ENCODE measurements around the gene MRPS18C. TPM values are rescaled to one million over a fixed set of nuclear protein-coding genes. Genes with fewer than 3 reads are reported as not detected.
A peak's percentile ranks its signal among the peaks of the same experiment; 100 is the strongest.
"Not testable (repeated sequence)": the region's sequence is repeated elsewhere in the genome, so short reads cannot be mapped to it uniquely, and the experiment has no call there.

Gene MRPS18C
- total RNA-seq, 2 experiments from 2014 or later = 53.9 to 64.4 TPM

DNA sequence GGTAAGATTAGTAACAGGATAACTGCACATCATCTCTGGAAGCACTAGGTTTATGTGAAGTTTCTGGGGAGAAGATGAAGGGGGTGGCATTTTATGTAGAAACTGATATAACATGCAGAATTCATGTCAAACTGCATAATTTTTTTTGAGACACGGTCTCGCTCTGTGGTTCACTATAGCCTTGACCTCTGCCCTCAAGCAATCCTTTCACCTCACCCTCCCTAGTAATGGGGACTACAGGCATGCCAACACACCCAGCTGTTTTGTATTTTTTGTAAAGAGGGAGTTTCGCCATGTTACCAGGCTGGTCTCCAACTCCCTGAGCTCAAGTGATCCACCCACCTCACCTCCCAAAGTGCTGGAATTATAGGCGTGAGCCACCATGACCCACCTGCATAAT is 17.6 kb downstream of the MRPS18C start:
- CTCF ChIA-PET = no interaction called here
- Mint-ChIP-seq H3K27me3 (no peaks in the 10 kb centered on the region), H3K4me1 (peaks cover 7% of the 10 kb centered on the region), H3K36me3 (peaks cover 22% of the 10 kb centered on the region), H3K9me3 (ENCODE audit: low read depth) (no peaks in the 10 kb centered on the region), H3K27ac (no peak overlapping the region), H3K4me3 (no peak overlapping the region)
- DNase-seq (no peak), ATAC-seq (no peak)

DNA sequence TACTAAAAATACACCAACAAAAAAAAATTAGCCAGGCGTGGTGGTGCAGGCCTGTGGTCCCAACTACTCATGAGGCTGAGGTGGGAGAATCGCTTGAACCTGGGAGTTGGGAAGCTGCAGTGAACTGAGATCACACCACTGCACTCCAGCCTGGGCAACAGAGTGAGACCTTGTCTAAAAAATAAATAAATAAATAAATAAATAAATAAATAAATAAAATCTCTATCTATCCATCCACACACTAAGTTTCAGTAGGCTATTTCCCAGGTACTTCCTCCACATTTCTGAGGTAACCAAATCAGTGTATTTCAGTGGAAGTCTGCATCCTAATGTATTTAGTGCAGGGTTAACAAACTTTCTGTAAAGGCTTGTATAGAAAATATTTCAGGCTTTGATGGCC is 18.1 kb downstream of the MRPS18C start:
- ATAC-seq (no peak), DNase-seq (no peak)
- H3K9me3 Mint-ChIP-seq (ENCODE audit: low read depth) = no peaks in the 10 kb centered on the region
- CTCF ChIA-PET = no interaction called here
- no peak overlapping the region for H3K27ac Mint-ChIP-seq
- peaks cover 7% of the 10 kb centered on the region for H3K4me1 Mint-ChIP-seq
- no peaks in the 10 kb centered on the region for H3K27me3 Mint-ChIP-seq
- H3K36me3 Mint-ChIP-seq = peaks cover 21% of the 10 kb centered on the region
- no peak overlapping the region for H3K4me3 Mint-ChIP-seq

- peak within 1 kb of the TSS; percentile 94 for H3K4me3 Mint-ChIP-seq
- no peaks in the 10 kb centered on the region for H3K9me3 Mint-ChIP-seq (ENCODE audit: low read depth)
- H3K27ac Mint-ChIP-seq = peak within 1 kb of the TSS; percentile 93
- peak; percentile 94 for DNase-seq
- peaks cover 3% of the 10 kb centered on the region for H3K36me3 Mint-ChIP-seq
- H3K4me1 Mint-ChIP-seq = peaks cover 15% of the 10 kb centered on the region
- CTCF ChIA-PET = interaction anchor here (0.6 to 2.9 kb wide), 5 partner anchors 24 to 162 kb away, joined by 3 to 11 read pairs (median 3); no protein-coding TSS in a partner anchor
- peak; percentile 96 for ATAC-seq
- H3K27me3 Mint-ChIP-seq = no peaks in the 10 kb centered on the region
Measured at GRCh38 chr4:83484500-83485461, 28.9 kb downstream of the MRPS18C start, which contains the start of gene ABRAXAS1. ABRAXAS1 (minus strand) TSS chr4:83485100; CDS start chr4:83485072, 28 bp downstream.

DNA sequence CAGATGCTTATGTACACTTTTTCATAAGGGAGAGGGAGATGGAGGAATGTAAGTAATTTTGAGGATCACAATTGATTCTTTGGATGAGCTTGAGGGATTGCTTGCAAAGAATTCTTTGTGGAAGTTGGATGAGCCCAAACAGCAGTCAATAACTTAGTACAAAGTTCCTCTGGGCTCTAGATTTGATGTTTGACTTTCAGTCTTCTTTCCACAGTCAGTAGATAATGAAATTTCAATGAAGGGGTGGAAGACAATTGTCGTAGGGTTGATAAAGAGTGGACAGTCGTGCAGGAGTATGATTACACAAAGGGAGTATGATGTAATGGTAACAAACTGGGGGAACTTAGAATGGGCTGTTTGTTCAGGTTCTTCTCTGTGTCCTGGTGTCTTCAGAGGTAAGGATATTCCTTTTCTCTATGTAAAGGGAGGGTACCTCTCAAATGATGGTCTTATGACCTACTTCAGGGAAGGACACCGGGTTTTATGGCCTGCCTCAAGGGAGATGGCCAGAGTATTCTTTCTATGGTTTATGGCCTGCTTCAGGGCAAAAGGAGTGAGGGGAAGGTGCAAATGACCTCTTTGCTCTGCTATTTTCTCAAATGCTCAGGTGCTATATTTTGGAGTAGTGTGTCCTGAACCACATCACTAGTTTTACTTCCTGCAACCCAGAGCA is 30.7 kb downstream of the MRPS18C start:
- Mint-ChIP-seq H3K36me3 (peaks cover 3% of the 10 kb centered on the region), H3K27ac (no peak overlapping the region), H3K27me3 (no peaks in the 10 kb centered on the region), H3K9me3 (ENCODE audit: low read depth) (no peaks in the 10 kb centered on the region), H3K4me1 (peaks cover 17% of the 10 kb centered on the region), H3K4me3 (no peak overlapping the region)
- ATAC-seq (no peak), DNase-seq (no peak)
- CTCF ChIA-PET = interaction anchor here (2.9 kb wide), 1 partner anchor 23 kb away, joined by 11 read pairs; no protein-coding TSS in a partner anchor

- no peaks in the 10 kb centered on the region for H3K9me3 Mint-ChIP-seq (ENCODE audit: low read depth)
- no peak overlapping the region for H3K4me3 Mint-ChIP-seq
- H3K36me3 Mint-ChIP-seq = no peaks in the 10 kb centered on the region
- CTCF ChIA-PET = interaction anchor here (0.7 to 1.7 kb wide), 5 partner anchors 9 to 150 kb away, joined by 3 to 7 read pairs (median 4); no protein-coding TSS in a partner anchor
- no peak for DNase-seq
- no peak overlapping the region for H3K27ac Mint-ChIP-seq
- H3K4me1 Mint-ChIP-seq = peaks cover 9% of the 10 kb centered on the region
- no peak for ATAC-seq
- H3K27me3 Mint-ChIP-seq = no peaks in the 10 kb centered on the region
Measured at GRCh38 chr4:83489711-83490326, 34.0 kb downstream of the MRPS18C start.

DNA sequence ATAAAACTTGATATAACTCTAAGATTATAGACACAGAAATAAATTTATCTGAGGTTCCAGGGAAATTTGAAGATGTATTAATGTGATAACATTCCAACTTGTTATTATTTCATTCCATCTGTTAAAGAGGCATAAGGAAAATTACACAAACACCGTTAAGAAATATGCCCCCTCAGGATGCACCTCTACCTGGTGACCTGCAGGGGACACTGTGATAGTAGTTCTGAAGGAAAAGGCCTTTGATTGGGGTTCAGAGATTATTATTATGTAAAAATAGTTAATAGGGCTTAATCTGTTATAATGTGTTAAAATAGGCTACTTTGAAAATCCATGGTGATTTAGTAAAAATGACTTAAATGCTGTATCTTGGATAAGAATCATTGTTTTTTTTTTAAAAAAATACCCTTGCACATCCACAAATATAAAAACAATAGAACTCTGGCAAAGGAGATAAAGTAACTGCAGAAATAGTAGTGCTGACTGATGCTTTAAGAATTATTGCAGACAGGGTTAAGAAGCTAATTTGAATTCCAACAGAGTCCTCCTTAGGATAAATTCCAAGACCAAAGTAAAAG is 35.1 kb downstream of the MRPS18C start:
- H3K27me3 Mint-ChIP-seq = no peaks in the 10 kb centered on the region
- DNase-seq (no peak), ATAC-seq (peak; percentile 58)
- no peaks in the 10 kb centered on the region for H3K36me3 Mint-ChIP-seq
- no peak overlapping the region for H3K27ac Mint-ChIP-seq
- CTCF ChIA-PET = interaction anchor here (0.6 to 2.3 kb wide), 8 partner anchors 8 to 153 kb away, joined by 3 to 7 read pairs (median 4); no protein-coding TSS in a partner anchor
- no peak overlapping the region for H3K4me3 Mint-ChIP-seq
- peaks cover 4% of the 10 kb centered on the region for H3K4me1 Mint-ChIP-seq
- H3K9me3 Mint-ChIP-seq (ENCODE audit: low read depth) = no peaks in the 10 kb centered on the region

DNA sequence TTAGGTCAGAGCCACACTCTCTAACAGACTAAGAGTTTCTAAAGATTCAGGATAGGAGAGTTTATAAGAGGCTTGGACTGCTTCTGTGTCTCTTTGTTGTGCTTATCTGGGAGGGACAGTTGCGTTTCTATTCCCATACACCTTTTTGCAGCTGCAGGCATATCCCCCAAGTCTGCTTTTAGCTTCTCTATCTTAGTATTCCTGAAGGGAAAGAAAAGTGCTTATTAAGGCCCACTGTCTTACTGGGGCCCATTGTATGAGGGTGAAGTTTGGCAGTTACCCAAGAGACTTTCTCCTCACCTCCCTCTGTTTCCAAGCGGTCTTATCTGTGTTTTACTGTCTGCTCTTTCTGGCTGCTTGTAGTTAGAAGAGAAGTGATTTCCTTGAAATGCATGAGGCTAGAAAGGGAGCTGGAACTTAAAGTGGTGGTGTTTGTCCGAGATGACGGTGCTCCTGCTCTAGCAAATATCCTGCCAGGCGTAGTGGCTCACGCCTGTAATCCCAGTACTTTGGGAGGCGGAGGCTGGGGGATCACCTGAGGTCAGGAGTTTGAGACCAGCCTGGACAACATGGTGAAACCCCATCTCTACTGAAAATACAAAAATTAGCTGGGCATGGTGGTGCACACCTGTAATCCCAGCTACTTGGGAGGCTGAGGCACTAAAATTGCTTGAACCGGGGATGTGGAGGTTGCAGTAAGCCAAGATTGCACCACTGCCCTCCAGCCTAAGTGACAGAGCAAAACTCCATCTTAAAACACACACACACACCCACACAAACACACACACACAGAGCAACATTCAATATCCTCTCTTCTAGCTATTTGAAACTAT is 40.4 kb downstream of the MRPS18C start:
- not testable (repeated sequence) for H3K4me3 Mint-ChIP-seq
- CTCF ChIA-PET = interaction anchor here (1.2 to 2.0 kb wide), 3 partner anchors 13 to 148 kb away, joined by 3 to 7 read pairs (median 4); no protein-coding TSS in a partner anchor

DNA sequence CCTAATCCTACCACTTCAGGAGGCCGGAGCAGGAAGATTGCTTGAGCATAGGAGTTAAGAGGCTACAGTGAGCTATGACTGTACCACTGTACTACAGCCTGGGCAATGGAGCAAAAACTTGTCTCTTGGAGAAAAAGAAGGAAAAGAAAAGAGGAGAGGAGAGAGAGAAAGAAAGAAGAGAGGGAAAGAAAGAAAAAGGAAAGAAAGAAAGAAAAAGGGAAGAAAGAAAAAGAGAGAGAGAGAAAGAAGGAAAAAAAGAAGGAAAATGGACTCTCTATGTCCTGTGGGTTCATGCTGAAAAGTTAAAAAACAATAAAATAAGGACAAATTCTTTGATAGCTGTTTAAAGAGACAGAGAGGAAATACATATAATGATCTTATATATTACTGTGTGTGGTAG is 42.3 kb downstream of the MRPS18C start:
- ATAC-seq = no peak
- no peaks in the 10 kb centered on the region for H3K36me3 Mint-ChIP-seq
- no peak overlapping the region for H3K4me3 Mint-ChIP-seq
- CTCF ChIA-PET = interaction anchor here (2.0 to 2.5 kb wide), 2 partner anchors 8 to 11 kb away, joined by 7 read pairs; no protein-coding TSS in a partner anchor
- H3K27ac Mint-ChIP-seq = peak overlapping the region; percentile 16
- H3K4me1 Mint-ChIP-seq = no peaks in the 10 kb centered on the region
- H3K9me3 Mint-ChIP-seq (ENCODE audit: low read depth) = no peaks in the 10 kb centered on the region
- no peak for DNase-seq
- H3K27me3 Mint-ChIP-seq = no peaks in the 10 kb centered on the region

More for the DNA sequence above, 40.4 kb downstream of the MRPS18C start:
- not testable (repeated sequence) for DNase-seq; ATAC-seq; H3K36me3 Mint-ChIP-seq; H3K27me3 Mint-ChIP-seq; H3K27ac Mint-ChIP-seq; H3K9me3 Mint-ChIP-seq (ENCODE audit: low read depth); H3K4me1 Mint-ChIP-seq

- H3K4me3 Mint-ChIP-seq; ATAC-seq; H3K27me3 Mint-ChIP-seq; H3K36me3 Mint-ChIP-seq; H3K27ac Mint-ChIP-seq; DNase-seq; H3K9me3 Mint-ChIP-seq (ENCODE audit: low read depth): not testable (repeated sequence)
- peaks cover 11% of the 10 kb centered on the region for H3K4me1 Mint-ChIP-seq
- CTCF ChIA-PET = interaction anchor here (1.7 kb wide), 1 partner anchor 141 kb away, joined by 4 read pairs; no protein-coding TSS in a partner anchor
Measured at GRCh38 chr4:83501671-83502070, 45.8 kb downstream of the MRPS18C start.

DNA sequence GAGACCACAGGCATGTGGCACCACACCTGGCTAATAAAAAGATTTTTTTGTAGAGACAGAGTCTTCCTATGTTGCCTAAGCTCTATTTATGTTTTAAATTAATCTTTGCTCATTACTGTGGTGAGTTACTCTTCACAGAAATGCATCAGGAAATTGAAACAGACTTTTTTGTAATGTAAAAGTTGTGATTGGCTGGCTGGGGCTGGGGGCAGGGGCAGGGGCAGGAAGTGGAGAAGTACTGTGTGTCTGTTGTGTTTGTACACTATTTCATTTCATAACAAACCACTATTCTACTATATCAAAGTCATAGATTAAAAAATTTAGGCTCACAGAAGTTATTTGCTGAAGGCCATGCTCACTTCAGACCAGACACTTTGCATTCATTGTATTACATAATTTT is 48.1 kb downstream of the MRPS18C start:
- DNase-seq = peak; percentile 48

GRCh38 chr4:83504503-83504902 is 48.6 kb downstream of the MRPS18C start:
- no peaks in the 10 kb centered on the region for H3K27me3 Mint-ChIP-seq
- CTCF ChIA-PET = interaction anchor here (0.7 kb wide), 1 partner anchor 151 kb away, joined by 3 read pairs; no protein-coding TSS in a partner anchor
- H3K27ac Mint-ChIP-seq = no peak overlapping the region
- H3K9me3 Mint-ChIP-seq (ENCODE audit: low read depth) = no peaks in the 10 kb centered on the region
- H3K36me3 Mint-ChIP-seq = no peaks in the 10 kb centered on the region
- no peak for DNase-seq
- H3K4me1 Mint-ChIP-seq = peaks cover 12% of the 10 kb centered on the region
- ATAC-seq = no peak
- no peak overlapping the region for H3K4me3 Mint-ChIP-seq

More for the DNA sequence above, 48.1 kb downstream of the MRPS18C start:
- Mint-ChIP-seq H3K27ac (peak overlapping the region; percentile 6), H3K36me3 (no peaks in the 10 kb centered on the region), H3K27me3 (no peaks in the 10 kb centered on the region), H3K9me3 (ENCODE audit: low read depth) (no peaks in the 10 kb centered on the region), H3K4me3 (no peak overlapping the region), H3K4me1 (peaks cover 11% of the 10 kb centered on the region)
- ATAC-seq = no peak
- CTCF ChIA-PET = no interaction called here

DNA sequence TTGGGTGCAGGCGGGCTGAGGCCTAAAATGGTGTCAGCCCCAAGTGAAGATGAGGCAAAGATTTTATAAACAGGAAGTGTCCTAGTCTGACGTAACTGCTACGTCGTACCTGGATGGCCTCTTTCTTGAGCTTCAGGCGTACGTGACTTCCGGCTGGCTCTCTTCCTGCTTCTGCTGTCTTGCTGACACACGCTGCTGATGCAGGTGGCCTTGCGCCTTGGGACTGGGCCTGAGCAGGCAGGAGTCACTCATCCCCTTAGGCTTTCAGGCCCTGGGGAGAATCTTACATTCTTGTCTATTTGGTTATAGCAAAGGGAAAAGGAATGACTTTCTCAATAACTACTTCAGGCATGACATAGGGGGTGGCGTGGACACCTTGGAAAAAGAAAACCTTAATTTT is 49.1 kb downstream of the MRPS18C start:
- peaks cover 12% of the 10 kb centered on the region for H3K4me1 Mint-ChIP-seq
- CTCF ChIA-PET = interaction anchor here (0.7 kb wide), 1 partner anchor 151 kb away, joined by 3 read pairs; no protein-coding TSS in a partner anchor
- H3K27ac Mint-ChIP-seq = no peak overlapping the region
- ATAC-seq (no peak), DNase-seq (no peak)
- no peaks in the 10 kb centered on the region for H3K27me3 Mint-ChIP-seq
- H3K36me3 Mint-ChIP-seq = no peaks in the 10 kb centered on the region
- no peak overlapping the region for H3K4me3 Mint-ChIP-seq
- no peaks in the 10 kb centered on the region for H3K9me3 Mint-ChIP-seq (ENCODE audit: low read depth)
